Ishikawa (cell line): ENCODE data around the gene LMO2.

Experiments used
- CEBPB ChIP-seq: IDR thresholded peaks from 2 replicates; pipeline ENCODE4 v1.6.1; 2012
- CREB1 ChIP-seq: IDR thresholded peaks from 2 replicates; pipeline ENCODE4 v1.6.1; 2012; ENCODE audit warnings: low read depth
- EGR1 ChIP-seq: IDR thresholded peaks from 2 replicates; pipeline ENCODE4 v1.6.1; 2012
- EP300 ChIP-seq: IDR thresholded peaks from 2 replicates; pipeline ENCODE4 v1.6.1; 2012; ENCODE audit warnings: borderline replicate concordance
- FOXM1 ChIP-seq: IDR thresholded peaks from 2 replicates; pipeline ENCODE4 v1.6.1; 2012; ENCODE audit warnings: low read depth, borderline replicate concordance
- MAX ChIP-seq: IDR thresholded peaks from 2 replicates; pipeline ENCODE4 v1.6.1; 2012
- NFIC ChIP-seq: IDR thresholded peaks from 2 replicates; pipeline ENCODE4 v1.6.1; 2012
- RAD21 ChIP-seq: IDR thresholded peaks from 2 replicates; pipeline ENCODE4 v1.6.1; 2012; ENCODE audit warnings: low read depth
- TAF1 ChIP-seq: IDR thresholded peaks from 2 replicates; pipeline ENCODE4 v1.6.1; 2012; ENCODE audit warnings: low read depth, mild to moderate bottlenecking
- TCF12 ChIP-seq: IDR thresholded peaks from 2 replicates; pipeline ENCODE4 v1.6.1; 2012; ENCODE audit warnings: low read depth
- TEAD4 ChIP-seq: IDR thresholded peaks from 2 replicates; pipeline ENCODE4 v1.6.1; 2012
- YY1 ChIP-seq: IDR thresholded peaks from 2 replicates; pipeline ENCODE4 v1.6.1; 2012; ENCODE audit warnings: low read depth
- ZBTB7A ChIP-seq: IDR thresholded peaks from 2 replicates; pipeline ENCODE4 v1.6.1; 2012; ENCODE audit warnings: low read depth
- TF ChIP-seq, protein P1 (sequence below): IDR thresholded peaks from 2 replicates; pipeline ENCODE4 v1.6.1; 2012
- TF ChIP-seq, protein P2 (sequence below): IDR thresholded peaks from 2 replicates; pipeline ENCODE4 v1.6.1; 2012; ENCODE audit warnings: low read depth, mild to moderate bottlenecking

LMO2 gene

DNA sequence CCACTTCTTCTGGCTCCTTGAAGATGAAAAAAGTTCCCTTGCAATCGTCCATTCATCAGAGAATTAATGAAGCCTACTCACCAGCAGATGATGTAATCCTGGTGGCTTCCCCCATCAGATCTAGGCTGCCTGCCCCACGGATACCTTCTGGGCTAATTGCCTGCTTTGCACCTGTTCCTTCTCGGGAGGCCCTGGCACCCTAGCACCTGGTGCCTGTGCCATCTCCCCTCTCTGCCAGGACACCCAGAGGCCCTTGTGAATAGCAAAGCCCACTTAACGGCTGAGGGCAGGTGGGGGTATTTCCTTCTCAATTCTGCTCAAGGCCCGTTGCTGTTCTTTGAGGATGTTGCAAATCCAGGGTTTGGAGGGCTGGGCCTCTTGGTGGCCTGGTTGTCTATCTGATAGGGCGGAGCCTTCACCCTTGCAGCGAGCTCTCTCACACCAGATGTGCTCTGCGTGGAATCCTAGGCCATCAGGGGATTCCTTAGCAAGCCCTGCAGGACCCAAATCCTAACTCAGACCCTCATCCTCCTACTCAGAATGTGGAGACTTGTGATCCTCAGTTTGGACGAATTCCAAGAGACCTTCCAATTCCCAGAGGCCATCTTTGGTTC, at the start of gene LMO2:
TSS of gene LMO2 (minus strand) at position 363 of the 614 bp plus-strand sequence. CDS start 22,360 bp downstream, outside the sequence.
- no peak for TF ChIP-seq FOXM1
- TF ChIP-seq RAD21 = no peak
- TF ChIP-seq ZBTB7A = no peak
- TF ChIP-seq TCF12 = no peak
- TF ChIP-seq, protein P1, sequence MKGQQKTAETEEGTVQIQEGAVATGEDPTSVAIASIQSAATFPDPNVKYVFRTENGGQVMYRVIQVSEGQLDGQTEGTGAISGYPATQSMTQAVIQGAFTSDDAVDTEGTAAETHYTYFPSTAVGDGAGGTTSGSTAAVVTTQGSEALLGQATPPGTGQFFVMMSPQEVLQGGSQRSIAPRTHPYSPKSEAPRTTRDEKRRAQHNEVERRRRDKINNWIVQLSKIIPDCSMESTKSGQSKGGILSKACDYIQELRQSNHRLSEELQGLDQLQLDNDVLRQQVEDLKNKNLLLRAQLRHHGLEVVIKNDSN = no peak
- no peak for TF ChIP-seq MAX
- TF ChIP-seq TAF1 = no peak
- TF ChIP-seq NFIC = no peak
- no peak for TF ChIP-seq CEBPB
- no peak for TF ChIP-seq EGR1
- TF ChIP-seq TEAD4 = no peak
- TF ChIP-seq YY1 = no peak
- TF ChIP-seq CREB1 = no peak
- no peak for TF ChIP-seq EP300
- TF ChIP-seq, protein P2, sequence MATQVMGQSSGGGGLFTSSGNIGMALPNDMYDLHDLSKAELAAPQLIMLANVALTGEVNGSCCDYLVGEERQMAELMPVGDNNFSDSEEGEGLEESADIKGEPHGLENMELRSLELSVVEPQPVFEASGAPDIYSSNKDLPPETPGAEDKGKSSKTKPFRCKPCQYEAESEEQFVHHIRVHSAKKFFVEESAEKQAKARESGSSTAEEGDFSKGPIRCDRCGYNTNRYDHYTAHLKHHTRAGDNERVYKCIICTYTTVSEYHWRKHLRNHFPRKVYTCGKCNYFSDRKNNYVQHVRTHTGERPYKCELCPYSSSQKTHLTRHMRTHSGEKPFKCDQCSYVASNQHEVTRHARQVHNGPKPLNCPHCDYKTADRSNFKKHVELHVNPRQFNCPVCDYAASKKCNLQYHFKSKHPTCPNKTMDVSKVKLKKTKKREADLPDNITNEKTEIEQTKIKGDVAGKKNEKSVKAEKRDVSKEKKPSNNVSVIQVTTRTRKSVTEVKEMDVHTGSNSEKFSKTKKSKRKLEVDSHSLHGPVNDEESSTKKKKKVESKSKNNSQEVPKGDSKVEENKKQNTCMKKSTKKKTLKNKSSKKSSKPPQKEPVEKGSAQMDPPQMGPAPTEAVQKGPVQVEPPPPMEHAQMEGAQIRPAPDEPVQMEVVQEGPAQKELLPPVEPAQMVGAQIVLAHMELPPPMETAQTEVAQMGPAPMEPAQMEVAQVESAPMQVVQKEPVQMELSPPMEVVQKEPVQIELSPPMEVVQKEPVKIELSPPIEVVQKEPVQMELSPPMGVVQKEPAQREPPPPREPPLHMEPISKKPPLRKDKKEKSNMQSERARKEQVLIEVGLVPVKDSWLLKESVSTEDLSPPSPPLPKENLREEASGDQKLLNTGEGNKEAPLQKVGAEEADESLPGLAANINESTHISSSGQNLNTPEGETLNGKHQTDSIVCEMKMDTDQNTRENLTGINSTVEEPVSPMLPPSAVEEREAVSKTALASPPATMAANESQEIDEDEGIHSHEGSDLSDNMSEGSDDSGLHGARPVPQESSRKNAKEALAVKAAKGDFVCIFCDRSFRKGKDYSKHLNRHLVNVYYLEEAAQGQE = no peak

- TF ChIP-seq, protein P2 = no peak
- TF ChIP-seq EP300 = no peak
- TF ChIP-seq NFIC = no peak
- TF ChIP-seq CREB1 = no peak
- no peak for TF ChIP-seq TEAD4
- no peak for TF ChIP-seq CEBPB
- no peak for TF ChIP-seq TAF1
- no peak for TF ChIP-seq TCF12
- TF ChIP-seq YY1 = no peak
- no peak for TF ChIP-seq FOXM1
These were observed 48.6 kb upstream of the LMO2 start for GRCh38 chr11:33940538-33940815.

- TF ChIP-seq ZBTB7A (no peak), FOXM1 (no peak), CREB1 (no peak), RAD21 (no peak), TAF1 (no peak)
- TF ChIP-seq, protein P2 = no peak
These were observed 45.1 kb upstream of the LMO2 start for GRCh38 chr11:33936725-33937604.

DNA sequence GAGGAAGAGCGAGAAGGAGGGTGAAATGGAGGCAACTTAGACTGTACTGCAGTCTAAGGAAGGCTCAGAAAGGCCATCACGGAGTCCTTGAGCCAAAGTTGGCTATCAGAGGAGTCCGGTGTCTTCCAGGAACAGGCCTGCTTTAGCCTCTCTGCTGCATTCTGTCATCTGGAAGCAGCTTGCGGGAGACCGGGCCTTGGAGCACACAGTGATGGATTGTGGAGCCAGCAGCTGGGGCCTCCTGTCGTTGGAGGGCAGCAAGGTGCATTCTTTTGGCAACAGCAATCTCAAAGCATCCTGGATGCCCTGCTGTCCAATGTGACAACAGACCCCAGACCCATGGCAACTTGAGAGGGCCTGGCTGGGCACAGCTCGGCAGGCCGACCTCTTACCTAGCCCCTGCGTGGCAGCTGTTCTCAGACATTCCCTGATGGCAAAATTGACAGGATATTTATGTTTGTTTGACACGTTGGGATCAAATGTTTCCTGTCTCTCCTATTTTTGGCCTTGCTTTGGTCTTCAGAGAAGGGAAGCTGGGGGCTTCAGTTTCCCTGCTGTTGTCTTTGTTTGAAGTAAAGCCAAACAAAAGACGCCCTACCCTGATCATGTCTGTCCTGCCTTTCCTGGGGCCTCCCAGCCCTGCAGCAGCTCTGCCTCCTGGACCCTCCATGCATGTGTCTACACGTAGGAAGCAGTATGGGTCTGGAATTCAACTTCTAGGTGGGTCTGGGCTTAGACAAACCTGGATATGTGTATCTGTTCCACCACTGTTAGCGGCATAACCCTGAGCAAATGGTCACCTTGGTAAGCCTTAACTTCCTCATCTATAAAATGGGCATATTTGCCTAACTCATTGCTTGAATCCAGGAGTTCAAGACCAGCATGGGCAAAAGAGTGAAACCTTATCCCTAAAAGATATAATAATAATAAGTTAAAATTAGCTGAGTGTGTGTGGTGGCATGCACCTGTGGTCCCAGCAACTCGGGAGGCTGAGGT, 43.9 kb upstream of the LMO2 start:
- no peak for TF ChIP-seq RAD21
- no peak for TF ChIP-seq CEBPB
- TF ChIP-seq ZBTB7A = no peak
- TF ChIP-seq EGR1 = no peak
- no peak for TF ChIP-seq FOXM1
- no peak for TF ChIP-seq NFIC
- TF ChIP-seq EP300 = no peak
- TF ChIP-seq CREB1 = no peak
- TF ChIP-seq MAX = no peak
- no peak for TF ChIP-seq TEAD4
- TF ChIP-seq YY1 = no peak
- TF ChIP-seq TAF1 = no peak
